HTR-8/SVneo (cell line): ENCODE data around the gene FASLG.
"Not testable (repeated sequence)": the region's sequence is repeated elsewhere in the genome, so short reads cannot be mapped to it uniquely, and the experiment has no call there.

Experiments used
- DNase-seq: peaks from one replicate; pipeline ENCODE4 v3.0.0; 2011; ENCODE audit warnings: low spot score, mixed read lengths; ENCODE audit not compliant: insufficient read length
- FAIRE-seq: peaks from 2 replicates; lab custom pipeline; 2011; peaks lifted over from hg19 to GRCh38; lab: Jason Lieb, UNC

Gene FASLG

GRCh38 chr1:172679000-172679772, 20.3 kb downstream of the FASLG start:
- DNase-seq (no peak), FAIRE-seq (no peak)

GRCh38 chr1:172680244-172680643, 21.3 kb downstream of the FASLG start:
- FAIRE-seq, result no peak
- no peak for DNase-seq

GRCh38 chr1:172680733-172681275, 21.9 kb downstream of the FASLG start:
- DNase-seq, result no peak
- FAIRE-seq, result no peak

GRCh38 chr1:172682812-172683211, 23.9 kb downstream of the FASLG start:
- DNase-seq (no peak), FAIRE-seq (no peak)

- DNase-seq, result no peak
- FAIRE-seq, result no peak
Measured at GRCh38 chr1:172686143-172686542, 27.2 kb downstream of the FASLG start.

GRCh38 chr1:172688428-172689085, 29.7 kb downstream of the FASLG start:
- not testable (repeated sequence) for DNase-seq, FAIRE-seq

GRCh38 chr1:172690925-172691324, 32.0 kb downstream of the FASLG start:
- not testable (repeated sequence) for FAIRE-seq, DNase-seq

- FAIRE-seq (no peak), DNase-seq (no peak)
Measured at GRCh38 chr1:172697534-172698002, 38.7 kb downstream of the FASLG start.

DNA sequence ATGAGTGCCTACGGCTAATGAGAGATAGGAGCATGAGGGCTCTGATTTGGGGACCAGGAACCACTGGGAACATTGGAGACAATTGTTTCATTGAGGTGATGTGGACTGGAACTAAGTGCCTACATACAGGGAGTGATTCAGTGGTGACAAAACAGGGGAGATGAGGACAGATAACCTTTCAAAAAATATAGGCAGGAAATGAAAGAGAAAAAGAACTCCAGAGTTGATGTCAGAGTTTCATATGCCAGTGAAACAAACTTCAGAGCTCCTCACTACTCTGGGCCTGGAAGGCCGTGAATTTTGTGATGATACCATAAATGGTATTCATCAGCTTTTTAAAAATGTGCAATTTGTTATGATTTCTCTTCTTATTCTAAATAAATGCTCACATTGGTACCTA, 39.3 kb downstream of the FASLG start:
- no peak for DNase-seq
- FAIRE-seq, result no peak

DNA sequence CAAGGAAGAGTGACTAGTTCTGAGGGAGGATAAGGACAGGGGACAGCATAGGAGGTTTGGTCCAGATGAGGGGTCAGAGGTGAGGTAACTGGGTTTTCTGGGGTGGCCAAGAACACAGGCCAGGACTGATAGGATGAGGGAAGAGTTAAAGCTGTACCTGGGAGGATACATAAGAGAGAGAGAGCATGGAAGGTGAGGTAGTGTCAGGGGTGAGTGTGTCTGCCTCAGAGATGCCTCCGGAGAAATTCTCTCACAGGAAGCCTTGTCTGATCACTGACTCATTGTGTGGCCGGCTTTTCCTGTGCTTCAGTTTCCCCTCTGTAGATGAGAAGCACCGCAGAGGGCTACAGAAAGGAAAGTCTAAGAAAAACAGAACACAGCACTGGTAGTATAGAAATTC, 40.2 kb downstream of the FASLG start:
- FAIRE-seq (no peak), DNase-seq (no peak)

DNA sequence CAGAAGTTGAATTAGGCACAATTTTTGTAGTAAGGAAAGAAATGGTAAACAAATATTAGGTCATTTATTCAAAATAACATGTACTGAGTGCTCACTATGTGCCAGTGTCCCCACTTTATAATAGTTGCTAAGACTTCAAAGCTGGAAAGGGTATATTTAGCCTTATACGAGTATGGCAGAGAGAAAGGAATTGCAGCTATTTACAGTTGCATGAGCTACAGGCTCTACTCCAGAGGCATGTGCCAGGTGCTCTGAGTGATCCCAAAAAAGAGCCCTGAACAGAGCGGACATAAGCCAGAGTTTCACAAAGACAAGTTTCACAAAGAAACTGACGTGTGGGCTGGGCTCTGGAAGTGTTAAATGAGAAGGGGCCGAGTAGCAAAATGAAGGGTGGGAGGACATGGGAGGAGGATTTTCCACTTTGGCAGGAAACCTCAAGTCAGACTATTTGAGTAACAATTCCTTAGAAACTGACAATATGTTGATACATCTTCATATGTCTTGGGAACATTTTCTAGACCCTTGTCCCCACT, 40.9 kb downstream of the FASLG start:
- no peak for FAIRE-seq
- no peak for DNase-seq

DNA sequence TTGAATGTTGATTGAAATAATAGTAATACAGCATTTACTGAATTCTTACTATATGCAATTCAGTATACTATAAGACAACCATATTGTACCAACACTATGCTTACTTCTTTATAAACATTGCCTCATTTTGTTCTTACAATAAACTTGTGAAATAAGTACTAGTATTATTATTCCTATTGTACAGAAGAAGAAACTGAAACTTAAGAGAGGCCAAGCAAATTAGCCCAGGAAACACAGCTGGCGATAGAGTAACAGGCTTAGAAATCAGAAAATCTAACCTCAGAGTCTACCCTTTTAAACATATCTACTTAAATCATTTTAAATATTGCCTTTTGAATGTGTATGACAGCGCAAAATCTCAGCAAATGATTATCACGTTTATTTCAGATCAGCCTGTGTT, 41.7 kb downstream of the FASLG start:
- DNase-seq, result no peak
- FAIRE-seq, result no peak

DNA sequence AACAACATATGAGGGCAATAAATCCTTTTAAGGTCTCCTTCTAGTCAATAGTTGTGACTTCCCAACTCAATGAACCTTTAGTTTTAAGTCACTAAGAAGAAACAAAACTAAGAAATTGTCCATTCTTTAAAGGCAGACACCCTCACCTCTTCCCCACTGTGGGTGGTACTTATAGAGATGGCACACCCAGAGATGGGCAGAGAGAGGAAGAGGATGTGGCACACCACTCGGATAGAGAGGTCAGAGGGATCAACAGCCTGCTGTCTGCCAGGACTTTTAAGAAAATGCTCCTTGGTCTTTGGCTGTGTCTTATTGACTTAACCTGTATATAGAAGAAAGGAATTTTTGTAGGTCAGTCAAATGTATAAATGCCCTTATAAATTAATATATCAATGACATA, 45.1 kb downstream of the FASLG start:
- no peak for DNase-seq
- no peak for FAIRE-seq

DNA sequence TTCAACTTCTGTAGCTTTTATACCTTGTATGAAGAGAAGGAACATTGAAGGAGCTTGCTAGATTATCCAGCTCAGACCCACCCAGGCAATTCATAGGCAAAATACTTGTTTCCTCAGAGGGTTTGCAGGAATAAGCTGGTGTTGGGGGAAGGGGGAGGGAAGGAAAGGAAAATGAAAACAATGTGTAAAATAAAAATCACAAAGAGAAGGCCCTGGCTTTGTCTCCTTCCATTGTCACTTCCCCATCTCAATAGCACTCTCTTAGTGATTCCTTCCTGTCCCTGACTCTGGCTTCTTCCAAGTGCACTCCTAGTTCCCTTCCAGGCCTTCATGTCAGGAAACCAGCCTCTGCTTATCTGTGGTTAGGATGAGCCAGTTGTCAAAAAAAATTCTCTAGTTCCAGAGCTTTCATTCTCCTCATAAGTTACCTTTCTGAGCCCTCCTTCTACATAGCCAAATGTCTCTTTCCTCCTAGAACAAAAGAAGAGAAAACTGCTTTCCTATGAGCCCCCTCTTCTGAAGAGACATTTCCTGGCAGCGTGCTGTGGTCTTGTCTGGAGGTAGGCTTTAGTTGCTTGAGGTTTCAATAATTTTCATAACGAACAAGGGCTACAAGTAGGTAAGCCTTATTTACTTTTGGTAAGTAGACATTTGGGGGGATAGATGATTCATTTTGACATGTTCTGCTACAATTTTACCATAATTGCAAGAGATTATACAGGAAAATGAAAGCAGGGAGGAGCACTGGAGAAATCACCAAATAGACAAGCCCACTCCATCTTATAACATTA, 45.7 kb downstream of the FASLG start:
- DNase-seq, result no peak
- no peak for FAIRE-seq

DNA sequence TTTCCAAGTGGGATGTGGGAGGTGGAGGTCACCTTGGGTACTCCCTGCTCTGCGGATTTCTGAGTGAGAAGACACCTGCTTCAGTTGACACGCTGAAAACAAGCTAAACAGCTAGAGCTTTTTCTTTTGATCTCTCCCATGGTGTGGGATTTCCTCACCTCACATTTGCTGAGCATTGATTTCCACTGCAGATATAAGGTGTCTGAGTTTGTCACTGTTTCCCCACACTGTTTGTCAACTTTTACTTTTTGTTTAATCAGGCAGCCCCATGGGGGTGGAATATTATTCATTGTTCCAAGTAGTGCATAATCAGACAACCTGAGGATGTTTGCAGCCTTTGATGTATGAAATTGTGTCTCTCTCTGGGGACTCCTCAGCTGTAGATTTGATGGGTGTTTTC, 49.5 kb downstream of the FASLG start:
- DNase-seq, result no peak
- FAIRE-seq, result no peak

GRCh38 chr1:172711558-172711957, 52.7 kb downstream of the FASLG start:
- DNase-seq, result no peak
- FAIRE-seq, result no peak

GRCh38 chr1:172713466-172713865, 54.6 kb downstream of the FASLG start:
- FAIRE-seq, result no peak
- no peak for DNase-seq
